ENCODE data around the gene HJV.

The HJV gene

DNA sequence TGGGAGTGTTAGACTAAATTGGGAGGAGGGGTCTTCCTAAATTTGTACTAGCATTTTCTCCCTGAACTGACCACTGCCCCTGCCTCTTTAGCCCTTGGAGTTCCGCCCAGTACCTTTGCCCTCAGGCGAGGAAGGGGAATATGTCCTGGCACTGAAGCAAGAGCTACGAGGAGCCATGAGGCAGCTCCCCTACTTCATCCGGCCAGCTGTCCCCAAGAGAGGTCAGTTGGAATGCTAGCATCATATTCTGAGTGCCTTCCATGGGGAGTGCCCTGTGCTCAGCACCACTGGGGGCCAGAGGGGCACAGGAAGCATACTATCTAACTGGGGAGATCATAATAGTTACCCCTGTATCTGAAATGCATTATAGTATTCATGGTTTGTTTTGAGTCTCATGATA, 46.3 kb downstream of the HJV start:
- no peak for DNase-seq

DNA sequence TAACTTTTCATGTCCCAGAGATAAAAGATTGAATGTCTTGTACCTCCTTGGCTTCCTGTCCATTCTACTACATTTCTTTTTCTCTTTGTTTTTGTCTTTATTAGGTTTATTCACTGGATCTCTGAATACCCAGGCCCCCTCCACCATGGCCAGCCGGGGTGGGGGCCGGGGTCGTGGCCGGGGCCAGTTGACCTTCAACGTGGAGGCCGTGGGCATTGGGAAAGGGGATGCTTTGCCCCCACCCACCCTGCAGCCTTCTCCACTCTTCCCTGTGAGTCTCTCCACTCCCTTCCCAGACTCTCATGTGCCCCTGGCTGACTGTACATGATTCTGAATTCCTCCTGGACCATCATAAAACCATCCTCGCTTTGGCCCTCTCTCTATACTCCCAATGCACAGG, 46.8 kb downstream of the HJV start:
- no peak for DNase-seq

GRCh38 chr1:145972580-145972979, 49.0 kb downstream of the HJV start:
- DNase-seq: no peak

Data from NCI-H2227 treated with DMSO at 0.1 percent for 48 hours (cell line).